ENCODE measurements around the gene CDH5.

- TF ChIP-seq, protein P1, sequence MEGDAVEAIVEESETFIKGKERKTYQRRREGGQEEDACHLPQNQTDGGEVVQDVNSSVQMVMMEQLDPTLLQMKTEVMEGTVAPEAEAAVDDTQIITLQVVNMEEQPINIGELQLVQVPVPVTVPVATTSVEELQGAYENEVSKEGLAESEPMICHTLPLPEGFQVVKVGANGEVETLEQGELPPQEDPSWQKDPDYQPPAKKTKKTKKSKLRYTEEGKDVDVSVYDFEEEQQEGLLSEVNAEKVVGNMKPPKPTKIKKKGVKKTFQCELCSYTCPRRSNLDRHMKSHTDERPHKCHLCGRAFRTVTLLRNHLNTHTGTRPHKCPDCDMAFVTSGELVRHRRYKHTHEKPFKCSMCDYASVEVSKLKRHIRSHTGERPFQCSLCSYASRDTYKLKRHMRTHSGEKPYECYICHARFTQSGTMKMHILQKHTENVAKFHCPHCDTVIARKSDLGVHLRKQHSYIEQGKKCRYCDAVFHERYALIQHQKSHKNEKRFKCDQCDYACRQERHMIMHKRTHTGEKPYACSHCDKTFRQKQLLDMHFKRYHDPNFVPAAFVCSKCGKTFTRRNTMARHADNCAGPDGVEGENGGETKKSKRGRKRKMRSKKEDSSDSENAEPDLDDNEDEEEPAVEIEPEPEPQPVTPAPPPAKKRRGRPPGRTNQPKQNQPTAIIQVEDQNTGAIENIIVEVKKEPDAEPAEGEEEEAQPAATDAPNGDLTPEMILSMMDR (conservative IDR thresholded peaks at IDR 0.05; ENCODE audit: low read length) = no peak
- TF ChIP-seq EZH2phosphoT487 (IDR thresholded peaks at IDR 0.05; ENCODE audit: borderline replicate concordance, low read depth, low read length) = no peak
These were observed 37.1 kb downstream of the CDH5 start for GRCh38 chr16:66403531-66404145.
